Activated naive CD8-positive, alpha-beta T cell treated with anti-CD3 and anti-CD28 coated beads, Interleukin-2, amount 50 U/mL, for 24 hours (primary cell): ENCODE measurements around the gene LY6G5C.

ENCODE experiments used
- ATAC-seq: fragments of 150-1000 bp; cut with Tn5 transposase; one replicate; pipeline ENCODE4 v1.10.0; 2021
- DNase-seq: peaks from one replicate; pipeline ENCODE4 v3.0.0; 2021
- H3K27ac Mint-ChIP-seq: one replicate; pipeline ENCODE4 v1.8.0; 2021; ENCODE audit warnings: mild to moderate bottlenecking, mixed read lengths
- H3K27me3 Mint-ChIP-seq: one replicate; pipeline ENCODE4 v1.8.0; 2021; ENCODE audit warnings: mixed read lengths
- H3K36me3 Mint-ChIP-seq: one replicate; pipeline ENCODE4 v1.8.0; 2021; ENCODE audit warnings: low read depth, mixed read lengths
- H3K4me1 Mint-ChIP-seq: one replicate; pipeline ENCODE4 v1.8.0; 2021; ENCODE audit warnings: mixed read lengths
- H3K4me3 Mint-ChIP-seq: one replicate; pipeline ENCODE4 v1.8.0; 2021; ENCODE audit warnings: mild to moderate bottlenecking, moderate library complexity, mixed read lengths
- H3K9me3 Mint-ChIP-seq: one replicate; pipeline ENCODE4 v1.8.0; 2021; ENCODE audit warnings: mixed read lengths

LY6G5C gene

DNA sequence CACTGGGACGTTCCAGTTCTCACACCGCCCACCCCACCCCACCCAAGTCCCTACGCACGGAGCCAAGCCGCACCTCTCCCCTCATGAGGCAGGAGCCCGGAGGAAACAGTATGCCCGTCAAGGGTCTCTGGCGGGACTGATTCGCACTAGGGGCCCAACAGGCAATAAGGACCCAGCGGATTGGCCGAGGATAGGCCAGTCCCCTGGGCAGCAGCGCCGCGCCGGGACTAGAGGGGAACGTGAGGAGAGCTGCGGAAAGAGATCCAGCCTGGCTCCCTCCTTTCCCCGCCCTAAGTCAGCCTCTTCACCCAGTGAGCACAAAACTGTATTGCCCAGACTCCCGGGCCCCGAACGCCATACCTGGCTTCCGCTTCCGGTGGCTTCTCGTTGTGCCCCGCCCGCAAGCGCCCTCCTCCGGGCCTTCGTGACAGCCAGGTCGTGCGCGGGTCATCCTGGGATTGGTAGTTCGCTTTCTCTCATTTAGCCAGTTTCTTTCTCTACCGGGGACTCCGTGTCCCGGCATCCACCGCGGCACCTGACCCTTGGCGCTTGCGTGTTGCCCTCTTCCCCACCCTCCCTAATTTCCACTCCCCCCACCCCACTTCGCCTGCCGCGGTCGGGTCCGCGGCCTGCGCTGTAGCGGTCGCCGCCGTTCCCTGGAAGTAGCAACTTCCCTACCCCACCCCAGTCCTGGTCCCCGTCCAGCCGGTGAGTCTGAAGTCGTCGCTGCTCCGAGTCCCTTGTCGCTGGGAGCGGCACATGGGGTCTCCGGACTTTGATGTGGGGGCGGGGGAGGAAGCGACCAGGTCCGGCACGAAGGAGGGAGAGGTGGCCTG, 15.1 kb downstream of the LY6G5C start, which contains the start of gene CSNK2B:
Gene CSNK2B, plus strand, starts transcription at position 580 of the 836 bp plus-strand sequence. CDS start 752 bp downstream, outside the sequence.
- Mint-ChIP-seq H3K4me1 (peaks cover 60% of the 10 kb centered on the region), H3K27me3 (peaks cover 2% of the 10 kb centered on the region), H3K27ac (peak within 1 kb of the TSS; percentile 98), H3K4me3 (peak within 1 kb of the TSS; percentile 98), H3K9me3 (no peaks in the 10 kb centered on the region), H3K36me3 (peaks cover 78% of the 10 kb centered on the region)
- peak; percentile 98 for DNase-seq
- peak; percentile 85 for ATAC-seq

DNA sequence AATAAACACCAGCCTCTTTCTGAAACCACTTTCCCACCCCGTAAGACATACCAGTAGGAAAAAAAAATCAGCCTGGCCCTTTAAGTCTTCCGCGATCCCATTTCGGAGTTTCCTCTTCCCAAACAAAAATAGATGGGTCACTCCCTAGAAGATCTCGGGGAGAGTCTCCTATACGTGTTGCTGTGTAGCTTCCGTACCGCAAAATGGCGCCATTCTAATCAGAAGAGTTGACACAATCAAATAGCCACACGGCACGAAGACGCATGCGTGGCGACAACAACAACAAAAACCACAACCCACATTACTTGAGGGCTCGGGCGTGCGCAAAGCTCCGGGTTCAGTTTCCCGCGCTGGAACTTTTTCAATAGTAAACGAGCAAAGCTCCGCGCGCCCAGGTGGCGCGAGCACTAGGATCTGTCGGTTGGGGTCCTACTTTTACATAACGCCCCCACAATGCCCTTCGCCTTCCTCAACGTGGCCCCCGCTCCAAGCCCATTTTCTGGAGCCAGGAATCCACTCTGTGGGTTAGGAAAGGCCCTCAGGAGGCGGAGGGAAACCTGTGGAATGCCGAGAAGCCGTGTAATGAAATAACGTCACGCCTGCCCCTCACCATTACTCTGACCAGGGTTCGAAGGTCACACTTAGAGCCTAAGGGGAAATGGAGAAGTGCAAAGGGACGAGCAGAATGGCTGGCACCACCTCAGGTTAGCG, 15.9 kb downstream of the LY6G5C start, which contains the start of gene GPANK1:
Gene GPANK1, minus strand, starts transcription at position 208 of the 711 bp plus-strand sequence. CDS start 519 bp downstream, outside the sequence.
- H3K4me1 Mint-ChIP-seq: peaks cover 64% of the 10 kb centered on the region
- H3K27ac Mint-ChIP-seq: peak within 1 kb of the TSS; percentile 98
- peaks cover 74% of the 10 kb centered on the region for H3K36me3 Mint-ChIP-seq

DNA sequence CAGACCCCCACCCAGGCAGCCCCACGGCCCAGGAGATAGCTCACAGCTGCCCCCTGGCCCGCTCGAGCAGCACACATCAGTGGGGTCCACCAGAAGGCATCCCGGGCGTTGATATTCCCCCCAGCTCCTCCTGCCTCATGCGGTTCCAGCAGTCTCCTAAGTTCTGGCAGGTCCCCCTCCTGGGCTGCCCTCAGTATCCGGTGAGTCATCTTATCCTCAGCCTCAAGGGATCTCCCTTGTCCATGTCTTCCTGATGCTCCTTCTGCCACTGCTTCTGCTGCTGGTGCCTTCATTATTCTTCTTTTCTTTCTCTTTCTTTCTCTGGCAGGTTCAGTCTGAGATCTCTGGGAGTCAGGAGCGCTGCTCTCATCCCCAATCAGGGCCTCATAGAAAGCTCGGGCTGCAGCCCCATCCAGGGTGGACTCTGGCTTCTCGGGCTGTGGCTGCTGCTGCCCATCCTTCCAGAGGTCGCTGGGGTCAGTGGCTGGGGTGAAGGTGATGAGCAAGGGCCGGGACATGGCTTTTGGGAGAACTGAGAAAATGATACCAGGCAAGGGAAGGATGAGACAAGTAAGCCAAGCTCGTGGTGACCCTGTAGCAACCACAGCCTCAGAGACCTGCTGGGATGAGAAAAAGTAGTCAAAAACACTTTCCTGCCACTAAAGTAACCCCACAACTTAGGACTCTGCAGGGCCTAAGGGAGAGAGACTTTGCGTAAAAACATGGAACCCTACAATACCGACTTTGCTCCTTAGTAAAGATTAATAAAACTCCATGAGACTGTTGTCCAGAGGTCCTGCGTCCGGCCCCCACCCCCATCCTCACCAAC, 16.7 kb downstream of the LY6G5C start:
- peak overlapping the region; percentile 98 for H3K27ac Mint-ChIP-seq
- DNase-seq (no peak), ATAC-seq (no peak)
- peaks cover 2% of the 10 kb centered on the region for H3K27me3 Mint-ChIP-seq
- peaks cover 72% of the 10 kb centered on the region for H3K36me3 Mint-ChIP-seq
- peak overlapping the region; percentile 98 for H3K4me3 Mint-ChIP-seq
- peaks cover 69% of the 10 kb centered on the region for H3K4me1 Mint-ChIP-seq
- H3K9me3 Mint-ChIP-seq: no peaks in the 10 kb centered on the region

More for the DNA sequence above, 15.9 kb downstream of the LY6G5C start, which contains the start of gene GPANK1:
- Mint-ChIP-seq H3K9me3 (no peaks in the 10 kb centered on the region), H3K27me3 (peaks cover 2% of the 10 kb centered on the region), H3K4me3 (peak within 1 kb of the TSS; percentile 98)
- ATAC-seq: peak; percentile 9
- peak; percentile 89 for DNase-seq

DNA sequence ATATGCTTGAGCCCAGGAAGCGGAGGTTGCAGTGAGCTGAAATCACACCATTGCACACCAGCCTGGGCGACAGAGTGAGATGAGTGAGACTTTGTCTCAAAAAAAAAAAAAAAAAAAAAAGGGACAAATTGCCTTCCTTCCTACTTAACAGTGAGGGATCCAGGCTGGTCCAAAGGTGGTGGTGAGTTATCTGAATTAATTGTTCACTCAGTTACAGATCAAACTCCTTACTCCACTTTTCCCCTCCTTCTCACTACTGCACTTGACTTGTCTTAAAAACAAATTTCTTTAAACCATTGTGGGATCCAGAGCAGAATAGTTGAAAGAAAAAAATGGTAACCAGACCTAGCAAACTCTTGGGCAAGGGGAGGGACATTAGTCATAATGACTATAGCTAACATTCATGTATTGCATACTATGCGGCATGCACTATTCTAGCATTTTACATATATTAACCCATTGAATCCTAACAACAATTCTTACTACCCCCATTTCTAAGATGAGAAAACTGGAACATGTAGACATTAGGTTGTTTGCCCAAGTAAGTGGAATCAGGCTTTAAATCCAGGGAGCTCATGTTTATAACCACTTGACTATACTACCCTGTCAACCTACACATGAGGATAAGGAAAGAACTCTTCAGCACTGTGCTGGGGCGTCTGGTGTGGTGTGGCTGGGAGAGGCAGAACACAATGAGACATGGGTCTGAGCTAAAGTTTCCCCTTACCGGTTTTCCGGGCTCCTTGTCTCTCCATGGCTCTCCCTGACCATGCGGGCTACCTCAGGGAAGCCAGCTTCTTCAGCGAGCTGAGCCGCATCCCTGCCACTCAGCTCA, 17.5 kb downstream of the LY6G5C start:
- peaks cover 63% of the 10 kb centered on the region for H3K36me3 Mint-ChIP-seq
- peaks cover 2% of the 10 kb centered on the region for H3K27me3 Mint-ChIP-seq
- peak overlapping the region; percentile 98 for H3K27ac Mint-ChIP-seq
- ATAC-seq (no peak), DNase-seq (no peak)
- H3K9me3 Mint-ChIP-seq: no peaks in the 10 kb centered on the region
- peak overlapping the region; percentile 98 for H3K4me3 Mint-ChIP-seq
- peaks cover 76% of the 10 kb centered on the region for H3K4me1 Mint-ChIP-seq

DNA sequence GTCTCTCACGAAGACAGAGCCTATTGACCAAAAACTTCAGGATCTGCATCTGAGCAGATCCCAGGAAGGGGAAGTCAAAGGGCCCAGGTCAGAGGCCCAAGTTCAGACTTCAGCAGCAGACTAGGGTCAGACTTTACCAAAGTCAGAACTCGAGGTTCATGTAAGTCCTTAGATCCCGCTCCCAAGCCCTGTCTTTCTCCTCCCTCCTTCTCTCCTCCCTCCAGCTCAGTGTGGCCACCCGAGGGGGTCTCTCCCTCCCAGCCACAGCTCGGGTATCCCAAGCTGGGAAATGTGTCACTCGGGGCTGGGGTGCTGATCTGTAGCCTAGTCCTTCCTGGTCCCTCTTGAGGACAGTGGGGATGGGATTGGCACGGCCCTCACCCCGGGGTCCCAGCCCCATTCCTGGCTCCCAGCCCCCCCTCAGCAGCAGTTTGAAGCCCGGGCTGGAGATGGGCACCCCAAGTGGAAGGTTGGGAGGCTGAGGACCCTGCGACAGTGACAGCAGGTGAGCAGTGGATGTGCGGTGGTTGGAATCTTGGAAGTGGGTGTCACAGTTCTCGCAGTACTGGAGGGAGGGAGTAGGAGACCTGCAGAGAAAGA, 18.6 kb downstream of the LY6G5C start:
- Mint-ChIP-seq H3K4me1 (peaks cover 76% of the 10 kb centered on the region), H3K9me3 (no peaks in the 10 kb centered on the region), H3K27me3 (peaks cover 2% of the 10 kb centered on the region), H3K36me3 (peaks cover 60% of the 10 kb centered on the region), H3K4me3 (peak overlapping the region; percentile 37), H3K27ac (peak overlapping the region; percentile 8)
- no peak for ATAC-seq
- DNase-seq: no peak

DNA sequence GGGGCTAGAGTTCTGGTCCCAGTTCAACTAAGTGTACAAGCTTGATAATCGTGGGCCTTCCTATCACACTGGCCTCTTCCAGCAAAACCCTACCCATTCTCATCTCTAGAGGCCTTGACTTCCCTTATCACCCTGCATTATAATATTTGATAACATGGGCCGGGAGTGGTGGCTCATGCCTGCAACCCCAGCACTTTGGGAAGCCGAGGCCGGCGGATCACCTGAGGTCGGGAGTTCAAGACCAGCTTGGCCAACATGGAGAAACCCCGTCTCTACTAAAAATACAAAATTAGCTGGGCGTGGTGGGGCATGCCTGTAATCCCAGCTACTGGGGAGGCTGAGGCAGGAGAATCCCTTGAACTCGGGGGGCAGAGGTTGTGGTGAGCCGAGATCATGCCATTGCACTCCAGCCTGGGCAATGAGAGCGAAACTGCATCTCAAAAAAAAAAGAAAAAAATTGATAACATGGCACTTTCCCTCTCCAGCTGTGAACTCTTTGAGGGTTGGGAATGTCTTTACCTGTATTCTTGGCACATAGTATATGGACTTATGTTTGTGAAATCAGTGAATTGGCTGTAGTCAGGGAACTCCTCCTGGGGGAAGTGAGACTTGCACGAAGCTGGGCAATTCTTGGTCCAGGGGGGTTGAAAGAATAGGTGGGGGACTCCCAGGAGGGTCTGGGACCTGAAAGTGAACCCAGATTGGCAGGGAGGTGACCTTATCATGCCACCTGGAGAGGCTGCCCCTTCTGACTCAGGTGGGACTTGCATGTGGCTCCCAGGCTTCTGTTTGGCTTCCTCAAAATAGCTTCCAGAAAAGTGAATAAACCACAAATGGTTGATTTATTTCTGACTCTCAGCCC, 19.4 kb downstream of the LY6G5C start:
- DNase-seq (no peak), ATAC-seq (no peak)
- Mint-ChIP-seq H3K4me3 (peak overlapping the region; percentile 93), H3K9me3 (no peaks in the 10 kb centered on the region), H3K4me1 (peaks cover 75% of the 10 kb centered on the region), H3K36me3 (peaks cover 58% of the 10 kb centered on the region), H3K27ac (peak overlapping the region; percentile 46), H3K27me3 (peaks cover 2% of the 10 kb centered on the region)

DNA sequence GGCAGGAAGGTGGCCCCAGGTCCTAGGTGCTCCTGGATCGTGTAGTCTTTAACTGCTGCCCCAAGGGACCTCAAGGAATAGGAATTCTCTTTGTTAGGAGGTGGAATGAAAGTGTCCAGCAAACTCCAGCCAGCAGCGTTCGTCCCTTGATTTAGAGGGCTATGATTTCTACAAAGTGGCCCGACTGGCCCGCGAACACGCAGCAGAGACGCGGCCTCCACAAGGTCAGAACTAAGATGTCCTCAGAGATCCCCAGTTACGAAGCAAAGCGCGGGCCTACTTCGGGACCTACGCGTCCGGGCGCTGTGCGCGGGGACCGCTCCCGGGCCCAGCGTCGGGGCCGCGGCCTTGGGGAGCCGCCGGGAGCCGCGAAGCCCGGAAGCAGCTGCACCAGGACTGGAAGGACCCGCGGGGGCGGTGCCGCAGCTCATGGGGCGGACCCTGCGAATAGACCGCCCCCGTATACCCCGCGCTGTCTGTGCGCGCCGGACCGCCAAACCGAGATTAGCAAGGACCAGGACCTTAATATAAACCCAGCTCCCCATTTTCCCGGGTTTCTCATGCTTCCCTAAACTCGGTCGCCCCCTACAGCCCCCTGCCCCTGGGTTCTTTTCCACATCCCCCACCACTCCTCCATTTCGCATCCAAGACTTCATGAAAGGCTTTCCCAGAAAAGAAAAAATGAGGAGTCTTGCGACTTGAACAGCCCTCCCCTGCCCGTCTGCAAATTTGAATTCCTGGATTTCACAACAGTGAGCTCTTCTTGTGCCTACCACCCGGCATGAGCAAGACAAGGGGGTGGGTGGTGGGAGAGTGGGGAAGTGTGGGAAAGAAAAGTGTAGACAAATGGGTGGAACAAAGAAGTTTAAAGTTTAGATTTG, 20.2 kb downstream of the LY6G5C start, which contains the start of gene C6orf47:
Gene C6orf47, minus strand, starts transcription at position 398 of the 881 bp plus-strand sequence. CDS start 831 bp downstream, outside the sequence.
- peaks cover 2% of the 10 kb centered on the region for H3K27me3 Mint-ChIP-seq
- H3K36me3 Mint-ChIP-seq: peaks cover 54% of the 10 kb centered on the region
- H3K9me3 Mint-ChIP-seq: no peaks in the 10 kb centered on the region
- peaks cover 76% of the 10 kb centered on the region for H3K4me1 Mint-ChIP-seq
- H3K4me3 Mint-ChIP-seq: peak within 1 kb of the TSS; percentile 93
- peak within 1 kb of the TSS; percentile 87 for H3K27ac Mint-ChIP-seq
- peak; percentile 75 for ATAC-seq
- DNase-seq: peak; percentile 85

DNA sequence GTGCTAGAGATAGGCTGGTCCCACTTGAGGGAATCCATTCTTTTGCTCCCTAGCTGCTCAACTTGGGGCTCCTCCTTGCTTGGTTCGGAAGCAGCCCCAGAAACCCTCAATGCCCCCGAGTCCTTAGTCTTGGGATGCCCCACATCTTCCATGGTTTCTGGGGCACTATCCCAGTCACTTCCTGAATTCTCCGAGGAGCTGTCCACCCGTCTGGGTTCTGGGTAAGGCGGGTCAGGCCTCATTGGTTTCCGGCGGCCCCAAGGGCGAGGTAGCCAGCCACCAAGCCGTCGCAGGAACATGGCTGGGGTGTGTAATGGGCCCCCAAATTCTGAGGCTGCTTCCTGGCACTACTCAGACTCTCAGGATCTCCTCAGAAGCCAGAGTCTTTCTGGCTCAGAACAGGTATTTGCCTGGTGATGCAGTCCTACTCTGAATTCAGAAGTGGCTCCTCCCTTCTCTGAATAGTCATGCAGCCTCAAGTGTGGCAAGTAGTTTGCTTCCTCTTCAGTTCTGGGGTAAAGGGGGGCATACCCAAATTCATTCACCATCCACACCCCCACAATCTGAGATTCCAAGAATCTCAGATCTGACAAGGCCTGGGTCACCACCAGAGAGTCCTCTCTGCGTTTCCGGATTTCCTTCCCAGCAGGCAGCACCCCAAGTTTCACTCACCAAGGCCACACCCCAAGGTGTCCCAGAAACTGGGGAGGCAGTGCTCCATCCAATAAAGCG, 21.1 kb downstream of the LY6G5C start:
- ATAC-seq: peak; percentile 41
- Mint-ChIP-seq H3K9me3 (no peaks in the 10 kb centered on the region), H3K36me3 (peaks cover 52% of the 10 kb centered on the region), H3K27me3 (peaks cover under 1% of the 10 kb centered on the region), H3K27ac (peak overlapping the region; percentile 87), H3K4me3 (peak overlapping the region; percentile 93), H3K4me1 (peaks cover 78% of the 10 kb centered on the region)
- peak; percentile 37 for DNase-seq

DNA sequence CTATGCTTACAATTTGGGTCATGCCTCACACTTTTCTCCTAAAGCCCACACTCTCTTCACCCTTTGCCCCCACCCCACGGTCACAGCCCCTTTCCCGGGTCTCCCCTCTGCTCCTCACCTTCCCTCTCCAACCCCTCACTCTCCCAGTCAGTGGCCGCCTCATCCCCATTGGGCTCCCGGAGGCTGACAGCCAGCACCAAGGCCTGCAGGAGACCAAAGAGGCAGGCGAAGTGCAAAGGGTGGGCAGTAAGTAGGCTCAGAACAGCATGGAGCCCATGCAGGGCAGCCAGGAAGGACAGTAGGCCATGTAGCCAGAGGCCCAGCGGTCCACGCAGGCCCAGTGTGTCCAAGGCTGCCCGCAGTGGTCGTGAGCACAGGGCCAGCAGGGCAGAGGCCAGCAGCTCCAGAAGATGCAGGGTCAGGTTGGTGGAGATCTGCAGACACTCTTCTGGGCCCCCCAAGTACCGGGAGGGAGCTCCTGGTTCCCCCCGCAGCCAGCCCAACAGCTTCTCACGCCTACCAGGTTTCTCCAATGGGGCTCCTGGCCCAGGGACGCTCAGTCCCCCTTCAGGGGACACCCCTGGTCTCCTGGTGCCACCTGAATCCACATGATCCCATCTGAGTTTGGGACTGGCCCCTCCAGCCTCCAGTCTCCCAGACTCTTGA, 21.8 kb downstream of the LY6G5C start:
- H3K4me3 Mint-ChIP-seq: peak overlapping the region; percentile 93
- no peaks in the 10 kb centered on the region for H3K9me3 Mint-ChIP-seq
- peak overlapping the region; percentile 87 for H3K27ac Mint-ChIP-seq
- no peaks in the 10 kb centered on the region for H3K27me3 Mint-ChIP-seq
- peaks cover 45% of the 10 kb centered on the region for H3K36me3 Mint-ChIP-seq
- DNase-seq (no peak), ATAC-seq (no peak)
- peaks cover 71% of the 10 kb centered on the region for H3K4me1 Mint-ChIP-seq

DNA sequence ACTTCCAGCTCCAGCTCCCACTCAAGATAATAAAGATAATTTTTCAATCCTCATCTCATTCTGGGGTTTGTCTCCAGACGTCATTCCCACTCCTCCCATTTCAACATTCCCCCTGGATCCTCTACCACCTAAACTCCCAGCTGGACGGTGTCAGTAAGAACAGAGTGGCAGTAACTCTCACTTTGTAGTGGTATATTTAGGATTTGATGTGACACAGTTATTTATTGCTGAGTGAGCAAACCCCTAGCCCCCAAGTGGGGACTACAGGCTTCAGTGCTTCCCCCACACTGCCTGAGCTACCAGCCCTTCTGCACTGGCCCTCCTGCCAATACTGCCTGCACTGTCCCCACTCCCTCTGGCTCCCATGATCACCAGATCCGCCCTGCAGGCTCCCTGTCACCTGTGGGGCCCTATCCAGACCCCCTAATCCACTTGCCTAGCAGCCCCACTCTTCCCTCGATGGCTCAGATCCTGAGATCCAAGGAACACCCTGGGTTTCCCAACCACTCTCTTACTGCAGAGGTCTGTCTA, 22.6 kb downstream of the LY6G5C start:
- H3K27ac Mint-ChIP-seq: peak overlapping the region; percentile 79
- peaks cover 36% of the 10 kb centered on the region for H3K36me3 Mint-ChIP-seq
- H3K27me3 Mint-ChIP-seq: no peaks in the 10 kb centered on the region
- H3K9me3 Mint-ChIP-seq: no peaks in the 10 kb centered on the region
- DNase-seq: no peak
- peaks cover 69% of the 10 kb centered on the region for H3K4me1 Mint-ChIP-seq
- H3K4me3 Mint-ChIP-seq: peak overlapping the region; percentile 93
- ATAC-seq: no peak
